ENCODE measurements around the gene ZNF394.

Gene ZNF394

GRCh38 chr7:99493823-99494222 lies 6.3 kb downstream of the ZNF394 start:
- no peak for DNase-seq (ENCODE audit: low spot score)
- no peak for FAIRE-seq

- no peak for DNase-seq (ENCODE audit: low spot score)
- FAIRE-seq = no peak
Measured at GRCh38 chr7:99490878-99491277, 9.2 kb downstream of the ZNF394 start.

GRCh38 chr7:99489235-99489634 lies 10.8 kb downstream of the ZNF394 start:
- no peak for FAIRE-seq
- no peak for DNase-seq (ENCODE audit: low spot score)

GRCh38 chr7:99485094-99485493 lies 15.0 kb downstream of the ZNF394 start:
- DNase-seq (ENCODE audit: low spot score) (no peak), FAIRE-seq (no peak)

- FAIRE-seq (no peak), DNase-seq (ENCODE audit: low spot score) (no peak)
Measured at GRCh38 chr7:99478464-99479440, 21.3 kb downstream of the ZNF394 start.

GRCh38 chr7:99476107-99476506 lies 24.0 kb downstream of the ZNF394 start:
- no peak for DNase-seq (ENCODE audit: low spot score)
- no peak for FAIRE-seq

- no peak for FAIRE-seq
Measured at GRCh38 chr7:99473315-99473596, 26.8 kb downstream of the ZNF394 start.

GRCh38 chr7:99472561-99473314 lies 27.3 kb downstream of the ZNF394 start, which contains the start of gene ZNF789:
ZNF789 (plus strand) TSS chr7:99472890; CDS start chr7:99476457, 3,567 bp downstream.
- DNase-seq (ENCODE audit: low spot score) = peak; percentile 100
- FAIRE-seq = peak; percentile 87

More at GRCh38 chr7:99473315-99473596, 26.8 kb downstream of the ZNF394 start:
- peak; percentile 46 for DNase-seq (ENCODE audit: low spot score)

GRCh38 chr7:99469381-99470065 lies 30.6 kb downstream of the ZNF394 start:
- DNase-seq (ENCODE audit: low spot score) (no peak), FAIRE-seq (peak; percentile 55)

- FAIRE-seq = no peak
- DNase-seq (ENCODE audit: low spot score) = no peak
Measured at GRCh38 chr7:99468336-99468918, 31.7 kb downstream of the ZNF394 start.

GRCh38 chr7:99465421-99465768 lies 34.7 kb downstream of the ZNF394 start:
- no peak for FAIRE-seq
- no peak for DNase-seq (ENCODE audit: low spot score)

- FAIRE-seq (no peak), DNase-seq (ENCODE audit: low spot score) (no peak)
Measured at GRCh38 chr7:99461221-99461620, 38.9 kb downstream of the ZNF394 start.

- no peak for DNase-seq (ENCODE audit: low spot score)
- FAIRE-seq = no peak
Measured at GRCh38 chr7:99460651-99461050, 39.4 kb downstream of the ZNF394 start.

- no peak for DNase-seq (ENCODE audit: low spot score)
- no peak for FAIRE-seq
Measured at GRCh38 chr7:99459087-99459486, 41.0 kb downstream of the ZNF394 start.

- DNase-seq (ENCODE audit: low spot score) = no peak
- no peak for FAIRE-seq
Measured at GRCh38 chr7:99457650-99458493, 42.2 kb downstream of the ZNF394 start.

GRCh38 chr7:99457050-99457649 lies 42.9 kb downstream of the ZNF394 start:
- FAIRE-seq (no peak), DNase-seq (ENCODE audit: low spot score) (no peak)

- FAIRE-seq (no peak), DNase-seq (ENCODE audit: low spot score) (no peak)
Measured at GRCh38 chr7:99456288-99456687, 43.8 kb downstream of the ZNF394 start.

GRCh38 chr7:99455874-99456273 lies 44.2 kb downstream of the ZNF394 start:
- DNase-seq (ENCODE audit: low spot score) = no peak
- no peak for FAIRE-seq

- DNase-seq (ENCODE audit: low spot score) = no peak
- FAIRE-seq = no peak
Measured at GRCh38 chr7:99453105-99453504, 47.0 kb downstream of the ZNF394 start.

- FAIRE-seq (no peak), DNase-seq (ENCODE audit: low spot score) (no peak)
Measured at GRCh38 chr7:99452541-99452940, 47.5 kb downstream of the ZNF394 start.

Data from urothelium cell line (cell line).